Dermis microvascular lymphatic vessel endothelial cell (primary cell): ENCODE measurements around the gene SLC39A9. TPM values are rescaled to one million over a fixed set of nuclear protein-coding genes. Genes with fewer than 3 reads are reported as not detected.
"Not testable (repeated sequence)": the region's sequence is repeated elsewhere in the genome, so short reads cannot be mapped to it uniquely, and the experiment has no call there.

ENCODE experiments used
- DNase-seq, 2 donors: peaks; one replicate each; pipeline versions ENCODE4 v3.0.0 to v3.0.0-alpha.2; 2010; ENCODE audit warnings: low read depth in 2 of 2
- total RNA-seq: library from RNA; depleted of rRNA; stranded (reverse); fragments of >200 nt; gene quantifications from 2 replicates; pipeline ENCODE4 v1.2.1, GENCODE V29; 2014

The SLC39A9 gene
- total RNA-seq, 1 donor from 2014 or later, result 98.6 TPM

GRCh38 chr14:69475194-69475818 lies 76.8 kb downstream of the SLC39A9 start:
- peak in 1 of 2 donors; percentile 14 for DNase-seq

GRCh38 chr14:69476824-69477450 lies 78.4 kb downstream of the SLC39A9 start:
- not testable (repeated sequence) for DNase-seq

GRCh38 chr14:69478055-69478454 lies 79.6 kb downstream of the SLC39A9 start:
- not testable (repeated sequence) for DNase-seq

GRCh38 chr14:69479696-69480095 lies 81.2 kb downstream of the SLC39A9 start:
- DNase-seq, result no peak

- DNase-seq, result no peak
Measured at GRCh38 chr14:69480136-69480535, 81.6 kb downstream of the SLC39A9 start.

- DNase-seq, result no peak
Measured at GRCh38 chr14:69481815-69482568, 83.5 kb downstream of the SLC39A9 start.

GRCh38 chr14:69483765-69484443 lies 85.4 kb downstream of the SLC39A9 start:
- DNase-seq, result peak in 1 of 2 donors; percentile 27

GRCh38 chr14:69484444-69485314 lies 86.2 kb downstream of the SLC39A9 start, which contains the start of gene PLEKHD1:
Gene PLEKHD1, plus strand, starts transcription at chr14:69484728. Its CDS starts 238 bp downstream, at chr14:69484966.
- DNase-seq, result no peak

GRCh38 chr14:69485315-69485660 lies 86.8 kb downstream of the SLC39A9 start:
- DNase-seq, result no peak

GRCh38 chr14:69485701-69486100 lies 87.2 kb downstream of the SLC39A9 start:
- no peak for DNase-seq

- DNase-seq, result no peak
Measured at GRCh38 chr14:69487226-69487625, 88.7 kb downstream of the SLC39A9 start.

GRCh38 chr14:69487771-69488170 lies 89.3 kb downstream of the SLC39A9 start:
- no peak for DNase-seq

GRCh38 chr14:69489495-69489894 lies 91.0 kb downstream of the SLC39A9 start:
- DNase-seq, result no peak

GRCh38 chr14:69490219-69490918 lies 91.9 kb downstream of the SLC39A9 start:
- no peak for DNase-seq

GRCh38 chr14:69491193-69491592 lies 92.7 kb downstream of the SLC39A9 start:
- no peak for DNase-seq

- no peak for DNase-seq
Measured at GRCh38 chr14:69493038-69493437, 94.5 kb downstream of the SLC39A9 start.

GRCh38 chr14:69493791-69494190 lies 95.3 kb downstream of the SLC39A9 start:
- no peak for DNase-seq

- DNase-seq, result no peak
Measured at GRCh38 chr14:69495341-69495921, 96.9 kb downstream of the SLC39A9 start.

- not testable (repeated sequence) for DNase-seq
Measured at GRCh38 chr14:69497866-69498265, 99.4 kb downstream of the SLC39A9 start.

GRCh38 chr14:69498286-69498685 lies 99.8 kb downstream of the SLC39A9 start:
- not testable (repeated sequence) for DNase-seq
